Adipose tissue (tissue), 3 donors: ENCODE data around the gene IL10RA. TPM values are rescaled to one million over a fixed set of nuclear protein-coding genes. Genes with fewer than 3 reads are reported as not detected.

Experiments
- polyA plus RNA-seq, 3 donors: library from polyadenylated mRNA; stranded (reverse); fragments of 200-250 nt; gene quantifications; one replicate each; pipeline ENCODE4 v1.2.3, GENCODE V29; 2013
- donor health status: healthy with polysubstance abuse.
- donor health status: Bipolar disorder and iron deficiency.
- donor health status: healthy.

IL10RA gene
- polyA plus RNA-seq, 3 donors = 2.0 to 17.4 (median 8.1) TPM

Other genes starting within 250 kb of the IL10RA start
- gene DSCAML1, start 189.2 kb upstream of the IL10RA start, polyA plus RNA-seq = under 1 TPM; 0.13 to 0.46 (median 0.34) TPM
- 100 to 1,000 TPM in 1 of 3 donors, 10 to 100 TPM in 1, under 1 TPM in 1; 0.85 to 379 (median 10.3) TPM for gene FXYD2, start 161.7 kb upstream of the IL10RA start, polyA plus RNA-seq
- 100 to 1,000 TPM in 1 of 3 donors, 10 to 100 TPM in 2; 15.5 to 132 (median 39.6) TPM for gene FXYD6, start 109.7 kb upstream of the IL10RA start, polyA plus RNA-seq
- 1 to 10 TPM in 1 of 3 donors, under 1 TPM in 1, not detected in 1; 0.04 to 1.5 TPM for gene TMPRSS13, start 57.0 kb upstream of the IL10RA start, polyA plus RNA-seq
- gene TMPRSS4, start 90.7 kb downstream of the IL10RA start, polyA plus RNA-seq = 1 to 10 TPM in 1 of 3 donors, under 1 TPM in 2; 0.03 to 1.0 (median 0.22) TPM
- under 1 TPM in 1 of 3 donors, not detected in 2; 0.01 TPM for gene SMIM35, start 100.6 kb downstream of the IL10RA start, polyA plus RNA-seq
- 1 to 10 TPM; 1.0 to 4.0 (median 3.5) TPM for gene SCN4B, start 166.4 kb downstream of the IL10RA start, polyA plus RNA-seq
- under 1 TPM; 0.06 to 0.45 (median 0.07) TPM for gene SCN2B, start 190.2 kb downstream of the IL10RA start, polyA plus RNA-seq
- 10 to 100 TPM in 1 of 3 donors, 1 to 10 TPM in 1, under 1 TPM in 1; 0.87 to 14.6 (median 9.2) TPM for gene JAML, start 238.6 kb downstream of the IL10RA start, polyA plus RNA-seq